ENCODE data around the gene GLYR1.

The GLYR1 gene

DNA sequence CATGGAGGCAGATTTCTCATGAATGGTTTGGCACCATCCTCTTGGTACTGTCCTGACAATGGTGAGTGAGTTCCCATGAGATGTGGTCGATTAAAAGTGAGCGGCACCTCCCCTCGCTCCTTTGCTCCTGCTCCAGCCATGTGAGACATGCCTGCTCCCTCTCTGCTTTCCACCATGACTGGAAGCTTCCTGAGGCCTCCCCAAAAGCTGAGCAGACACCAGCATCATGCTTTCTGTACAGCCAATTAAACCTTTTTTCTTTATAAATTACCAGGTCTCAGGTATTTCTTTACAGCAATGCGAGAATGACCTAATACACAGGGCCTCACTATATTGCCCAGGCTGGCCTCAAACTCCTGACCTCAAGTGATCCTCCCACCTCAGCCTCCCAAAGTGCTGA is 92.2 kb downstream of the GLYR1 start:
- DNase-seq, result no peak

DNA sequence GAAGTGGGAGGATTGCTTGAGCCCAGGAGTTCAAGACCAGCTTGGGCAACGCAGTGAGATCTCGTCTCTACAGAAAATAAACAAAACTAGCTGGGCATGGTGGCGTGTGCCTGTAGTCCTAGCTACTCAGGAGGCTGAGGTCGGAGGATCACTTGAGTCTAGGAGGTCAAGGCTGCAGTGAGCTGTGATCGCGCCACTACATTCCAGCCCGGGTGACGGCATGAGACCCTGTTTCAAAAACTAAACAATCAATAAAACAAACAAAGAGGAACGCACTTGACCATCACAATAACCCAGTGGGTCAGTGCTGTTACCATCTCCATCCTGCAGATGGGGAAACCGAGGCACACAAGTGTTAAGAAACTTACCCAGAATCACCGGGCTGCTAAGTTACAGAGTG is 93.9 kb downstream of the GLYR1 start:
- DNase-seq, result no peak

Measured in retina (tissue), 1 donor.